GM18873 (cell line): Measurements from ENCODE around the gene PITPNC1.
"Not testable (repeated sequence)": the region's sequence is repeated elsewhere in the genome, so short reads cannot be mapped to it uniquely, and the experiment has no call there.

Experiments
- ATAC-seq: cut with Tn5 transposase; IDR thresholded peaks from one replicate; pipeline ENCODE4 v1.9.1; 2021; ENCODE audit warnings: mild to moderate bottlenecking, moderate library complexity, moderate number of reproducible peaks; ENCODE audit not compliant: unreplicated experiment, low FRiP score

PITPNC1 gene

GRCh38 chr17:67427424-67427823 is 50.3 kb downstream of the PITPNC1 start:
- no peak for ATAC-seq

GRCh38 chr17:67430515-67430914 is 53.4 kb downstream of the PITPNC1 start:
- not testable (repeated sequence) for ATAC-seq

DNA sequence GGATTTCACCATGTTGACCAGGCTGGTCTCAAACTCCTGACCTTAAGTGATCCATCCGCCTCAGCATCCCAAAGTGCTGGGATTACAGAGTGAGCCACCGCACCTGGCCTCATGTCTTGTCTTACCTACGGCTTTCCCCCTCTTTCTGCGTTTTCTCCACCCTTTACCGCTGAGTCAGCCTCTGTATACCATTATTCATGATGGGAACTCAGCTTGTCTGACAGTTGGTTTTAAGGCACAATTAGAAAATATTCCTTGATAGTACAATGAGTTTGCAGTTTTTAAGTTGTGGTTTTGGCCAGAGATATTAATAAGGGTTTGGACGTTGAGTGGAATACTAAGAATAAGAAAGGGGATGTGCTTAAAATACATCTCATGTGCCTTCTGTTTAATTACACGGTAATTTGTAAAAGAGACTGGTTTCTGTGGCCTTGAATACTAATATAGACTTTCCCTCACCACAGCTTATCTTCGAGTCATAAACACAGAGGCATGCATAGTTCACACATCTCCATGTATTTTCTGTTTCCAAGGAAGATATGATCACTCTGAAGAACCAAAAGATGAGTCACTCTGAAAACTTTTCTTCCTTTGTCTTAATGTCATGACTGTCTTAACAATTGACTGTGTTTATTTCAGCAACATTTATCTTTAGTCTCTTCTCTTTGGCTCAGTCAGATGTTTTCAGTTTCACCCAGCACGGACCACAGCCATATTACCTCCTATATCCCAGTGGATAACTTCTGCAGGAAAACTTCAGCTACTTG is 54.4 kb downstream of the PITPNC1 start:
- ATAC-seq = no peak

DNA sequence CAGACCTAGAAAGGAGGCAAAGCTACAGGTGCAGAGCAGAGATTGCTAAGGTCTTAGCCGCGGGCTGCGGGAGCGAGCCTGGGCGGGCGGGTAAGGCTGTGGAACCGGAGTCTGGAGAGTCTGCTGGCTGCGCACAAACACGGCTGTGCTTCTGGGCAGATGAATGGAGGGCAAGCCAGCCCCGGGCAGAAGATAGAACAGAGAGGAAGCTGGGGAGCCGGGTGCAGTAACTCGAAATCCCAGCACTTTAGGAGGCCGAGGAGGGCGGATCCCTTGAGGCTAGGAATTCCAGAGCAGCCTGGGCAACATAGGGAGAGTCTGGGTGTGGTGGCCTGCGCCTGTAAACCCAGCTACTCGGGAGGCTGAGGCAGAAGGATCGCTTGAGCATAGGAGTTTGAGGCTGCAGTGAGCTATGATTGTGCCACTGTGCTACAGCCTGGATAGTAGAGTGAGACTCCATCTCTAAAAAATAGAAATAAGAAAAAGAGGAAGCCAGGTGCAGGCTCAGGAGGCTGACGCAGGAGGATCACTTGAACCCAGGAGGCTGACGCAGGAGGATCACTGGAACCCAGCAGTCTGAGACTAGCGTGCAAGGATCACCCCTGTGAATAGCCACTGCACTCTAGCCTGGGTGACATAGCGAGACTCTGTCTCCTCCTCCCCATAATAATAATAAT is 56.3 kb downstream of the PITPNC1 start:
- ATAC-seq = no peak

- ATAC-seq = no peak
These were observed 57.0 kb downstream of the PITPNC1 start for GRCh38 chr17:67434061-67434525.

- ATAC-seq = no peak
These were observed 58.0 kb downstream of the PITPNC1 start for GRCh38 chr17:67435122-67435521.

DNA sequence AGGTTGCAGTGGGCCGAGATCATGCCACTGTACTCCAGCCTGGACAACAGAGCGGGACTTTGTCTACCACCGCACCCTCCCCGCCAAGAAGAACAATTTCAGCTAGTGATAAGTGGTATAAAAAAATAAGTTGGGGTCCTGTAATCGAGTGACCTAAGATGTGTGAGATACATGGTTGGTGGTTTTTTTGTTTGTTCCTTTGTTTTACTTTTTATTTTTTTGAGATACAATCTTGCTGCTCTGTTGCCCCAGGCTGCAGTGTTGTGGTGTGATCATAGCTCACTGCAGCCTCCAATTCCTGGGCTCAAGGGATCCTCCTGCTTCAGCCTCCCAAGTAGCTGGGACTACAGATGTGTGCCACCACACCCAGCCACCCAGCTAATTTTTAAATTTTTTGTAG is 58.7 kb downstream of the PITPNC1 start:
- ATAC-seq = no peak

- no peak for ATAC-seq
These were observed 59.2 kb downstream of the PITPNC1 start for GRCh38 chr17:67436233-67436632.

- ATAC-seq = no peak
These were observed 61.6 kb downstream of the PITPNC1 start for GRCh38 chr17:67438667-67439066.

DNA sequence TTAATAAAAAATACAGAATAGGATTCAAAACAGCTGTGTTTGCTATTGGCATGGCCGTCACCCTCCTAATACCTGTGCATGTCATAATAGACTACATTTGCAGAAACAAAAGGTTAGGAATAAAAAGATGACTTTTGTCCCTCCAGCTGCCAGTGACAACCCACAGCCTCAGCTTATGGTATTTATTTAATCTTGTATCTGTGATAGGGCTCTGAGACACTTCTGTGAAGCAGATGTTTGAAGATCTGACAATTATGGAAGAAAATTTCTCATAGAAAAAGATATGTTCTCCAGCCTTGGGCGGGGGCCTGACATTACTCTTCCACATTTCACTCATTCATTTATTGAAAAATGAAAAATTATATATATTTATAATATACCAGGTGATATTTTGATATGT is 62.2 kb downstream of the PITPNC1 start:
- ATAC-seq = no peak

DNA sequence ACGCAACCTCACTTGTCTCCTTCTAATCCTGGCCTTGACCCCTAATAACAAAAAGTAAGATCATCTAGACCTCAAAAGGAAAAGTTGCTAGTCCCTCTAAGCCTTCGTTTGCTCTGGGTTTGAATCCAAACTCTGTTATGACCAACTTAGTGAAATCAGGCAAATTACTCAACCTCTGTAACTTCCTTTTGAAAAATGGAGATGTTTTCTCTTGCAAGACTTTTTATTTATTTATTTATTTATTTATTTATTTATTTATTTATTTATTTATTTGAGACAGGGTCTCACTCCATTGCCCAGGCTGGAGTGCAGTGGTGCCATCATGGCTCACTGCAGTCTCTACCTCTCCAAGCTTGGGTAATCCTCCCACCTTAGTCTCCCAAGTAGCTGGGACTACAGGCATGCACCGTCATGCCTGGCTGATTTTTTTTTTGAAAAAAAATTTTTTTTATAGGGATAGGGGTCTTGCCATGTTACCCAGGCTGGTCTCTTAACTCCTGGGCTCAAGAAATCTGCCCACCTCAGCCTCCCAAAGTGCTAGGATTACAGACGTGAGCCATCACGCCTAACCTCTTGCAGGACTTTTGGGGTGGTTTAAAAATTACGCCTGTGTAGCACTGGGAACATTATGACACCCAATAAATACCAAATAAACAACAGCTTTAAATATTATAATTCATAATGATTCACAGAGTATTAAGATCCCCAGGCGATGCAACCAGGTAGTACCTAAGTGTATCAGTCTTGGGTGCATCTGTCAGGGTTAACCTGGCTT is 63.4 kb downstream of the PITPNC1 start:
- ATAC-seq = no peak

- no peak for ATAC-seq
These were observed 64.2 kb downstream of the PITPNC1 start for GRCh38 chr17:67441052-67441895.

- ATAC-seq = no peak
These were observed 64.8 kb downstream of the PITPNC1 start for GRCh38 chr17:67441896-67442219.

- ATAC-seq = no peak
These were observed 65.9 kb downstream of the PITPNC1 start for GRCh38 chr17:67442787-67443624.

GRCh38 chr17:67443931-67444595 is 67.0 kb downstream of the PITPNC1 start:
- ATAC-seq = no peak

- ATAC-seq = no peak
These were observed 71.4 kb downstream of the PITPNC1 start for GRCh38 chr17:67448449-67448848.

DNA sequence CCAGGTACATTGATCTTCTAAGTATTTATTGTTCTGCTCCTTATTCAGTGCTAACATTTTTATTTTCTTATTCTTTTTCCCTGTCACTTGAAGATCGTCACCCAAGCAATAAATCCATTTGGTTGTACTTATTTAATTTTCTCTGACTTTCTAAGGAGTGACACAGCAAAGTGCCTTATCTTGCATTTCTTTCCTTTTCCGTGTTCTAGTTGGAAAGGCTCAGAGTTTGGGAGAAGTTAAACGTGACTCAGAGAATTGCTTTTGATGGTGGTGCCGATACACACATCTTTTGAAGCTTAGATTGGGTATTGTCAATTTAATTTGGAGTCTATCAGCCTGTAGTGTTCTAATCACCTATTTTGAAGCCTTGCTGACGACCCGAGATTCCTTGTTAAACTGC is 72.0 kb downstream of the PITPNC1 start:
- no peak for ATAC-seq

GRCh38 chr17:67449845-67450755 is 73.0 kb downstream of the PITPNC1 start:
- ATAC-seq = no peak
